ENCODE data around the gene ARL15. TPM values are rescaled to one million over a fixed set of nuclear protein-coding genes. Genes with fewer than 3 reads are reported as not detected.

Gene ARL15
- total RNA-seq, 1 experiment from 2014 or later: 18.3 TPM

DNA sequence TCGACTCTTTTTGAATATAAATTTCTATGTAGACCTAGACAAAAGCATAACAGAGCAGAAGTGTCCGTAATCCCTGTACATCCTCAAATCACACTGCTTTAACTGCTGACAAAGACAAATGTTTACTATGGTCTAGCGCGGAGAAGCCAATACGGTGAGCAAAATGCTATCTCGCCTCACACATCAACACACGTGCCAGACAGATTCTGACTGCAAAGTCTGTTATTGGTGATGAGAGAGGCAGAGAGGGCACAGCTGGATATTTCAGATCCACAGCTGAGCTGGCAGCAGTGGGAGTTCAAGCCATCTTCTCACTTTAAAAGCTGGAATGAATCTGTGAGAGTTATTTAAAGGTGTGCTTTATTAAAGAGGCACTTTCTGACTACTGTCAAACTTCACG is 124.3 kb downstream of the ARL15 start:
- BruUV-seq (replicated peaks): no TSS peak
- POLR2A ChIA-PET (ENCODE audit: low non-redundant PET): no interaction called here
- CTCF ChIA-PET: no interaction called here
- no peak overlapping the region for H3K27ac ChIP-seq (ENCODE audit: low read depth, low read length, poor library complexity, severe bottlenecking)
- H3K27me3 ChIP-seq (replicated peaks; ENCODE audit: insufficient read depth, low read depth, low read length, poor library complexity): no peaks in the 10 kb centered on the region
- no peaks in the 10 kb centered on the region for H3K36me3 ChIP-seq (ENCODE audit: insufficient read depth, low read length, poor library complexity, severe bottlenecking)
- no peak for DNase-seq (ENCODE audit: low spot score)
- no peak overlapping the region for H3K4me3 ChIP-seq (ENCODE audit: low read depth, low read length, poor library complexity, severe bottlenecking)
- no peaks in the 10 kb centered on the region for H3K9me3 ChIP-seq (ENCODE audit: low read depth, low read length, poor library complexity, severe bottlenecking)
- intact Hi-C loops (cut with micrococcal nuclease; ENCODE audit: unreplicated experiment): no loop called here
- H3K4me1 ChIP-seq (ENCODE audit: insufficient read depth, low read length, poor library complexity, severe bottlenecking): no peaks in the 10 kb centered on the region
- TF ChIP-seq EZH2 (IDR thresholded peaks at IDR 0.05; ENCODE audit: borderline replicate concordance, low read depth, low read length, poor library complexity, severe bottlenecking): no peak
- TF ChIP-seq CTCF (conservative IDR thresholded peaks at IDR 0.05; ENCODE audit: low read depth, low read length): no peak

GRCh38 chr5:54184806-54185205 is 125.6 kb downstream of the ARL15 start:
- no TSS peak for BruUV-seq (replicated peaks)
- TF ChIP-seq CTCF (conservative IDR thresholded peaks at IDR 0.05; ENCODE audit: low read depth, low read length) (no peak), EZH2 (IDR thresholded peaks at IDR 0.05; ENCODE audit: borderline replicate concordance, low read depth, low read length, poor library complexity, severe bottlenecking) (no peak)
- intact Hi-C loops (cut with micrococcal nuclease; ENCODE audit: unreplicated experiment): no loop called here
- Histone ChIP-seq H3K36me3 (ENCODE audit: insufficient read depth, low read length, poor library complexity, severe bottlenecking) (no peaks in the 10 kb centered on the region), H3K27ac (ENCODE audit: low read depth, low read length, poor library complexity, severe bottlenecking) (no peak overlapping the region), H3K4me3 (ENCODE audit: low read depth, low read length, poor library complexity, severe bottlenecking) (no peak overlapping the region), H3K4me1 (ENCODE audit: insufficient read depth, low read length, poor library complexity, severe bottlenecking) (no peaks in the 10 kb centered on the region), H3K27me3 (replicated peaks; ENCODE audit: insufficient read depth, low read depth, low read length, poor library complexity) (no peaks in the 10 kb centered on the region), H3K9me3 (ENCODE audit: low read depth, low read length, poor library complexity, severe bottlenecking) (no peaks in the 10 kb centered on the region)
- no peak for DNase-seq (ENCODE audit: low spot score)
- ChIA-PET POLR2A (ENCODE audit: low non-redundant PET) (no interaction called here), CTCF (no interaction called here)

DNA sequence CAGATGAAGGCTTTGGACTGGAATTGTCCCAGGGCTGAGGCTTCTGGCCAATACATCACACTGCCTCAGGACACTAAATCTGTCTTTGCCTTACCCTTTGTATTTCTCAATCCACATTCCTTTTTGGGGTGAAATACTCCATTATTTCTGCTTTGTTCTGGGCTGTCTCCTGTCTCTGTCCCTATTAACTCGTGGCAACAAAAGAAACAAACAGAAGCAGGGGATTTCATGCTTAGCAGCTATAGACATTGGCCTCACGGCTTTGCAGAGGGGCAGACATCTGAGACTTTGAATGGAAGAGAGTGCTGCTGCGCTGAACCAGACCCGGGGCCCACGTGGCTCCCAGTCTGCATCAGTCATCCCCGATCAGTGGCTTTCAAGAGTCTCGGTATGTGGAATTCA is 129.7 kb downstream of the ARL15 start:
- no TSS peak for BruUV-seq (replicated peaks)
- Histone ChIP-seq H3K27ac (ENCODE audit: low read depth, low read length, poor library complexity, severe bottlenecking) (no peak overlapping the region), H3K9me3 (ENCODE audit: low read depth, low read length, poor library complexity, severe bottlenecking) (no peaks in the 10 kb centered on the region), H3K36me3 (ENCODE audit: insufficient read depth, low read length, poor library complexity, severe bottlenecking) (no peaks in the 10 kb centered on the region), H3K27me3 (replicated peaks; ENCODE audit: insufficient read depth, low read depth, low read length, poor library complexity) (no peaks in the 10 kb centered on the region), H3K4me1 (ENCODE audit: insufficient read depth, low read length, poor library complexity, severe bottlenecking) (no peaks in the 10 kb centered on the region), H3K4me3 (ENCODE audit: low read depth, low read length, poor library complexity, severe bottlenecking) (no peak overlapping the region)
- no peak for TF ChIP-seq CTCF (conservative IDR thresholded peaks at IDR 0.05; ENCODE audit: low read depth, low read length)
- no peak for TF ChIP-seq EZH2 (IDR thresholded peaks at IDR 0.05; ENCODE audit: borderline replicate concordance, low read depth, low read length, poor library complexity, severe bottlenecking)
- DNase-seq (ENCODE audit: low spot score): no peak
- intact Hi-C loops (cut with micrococcal nuclease; ENCODE audit: unreplicated experiment): no loop called here
- POLR2A ChIA-PET (ENCODE audit: low non-redundant PET): no interaction called here
- CTCF ChIA-PET: no interaction called here
